ENCODE measurements around the gene SP6.

The SP6 gene

GRCh38 chr17:47831003-47831933 is 19.7 kb downstream of the SP6 start, which contains the start of the genes LRRC46 and MRPL10:
TSS of gene LRRC46 (plus strand) at chr17:47831670. CDS start at chr17:47831990, 320 bp downstream.
TSS of gene MRPL10 (minus strand) at chr17:47831541. CDS start at chr17:47831511, 30 bp downstream.
- peak; percentile 94 for DNase-seq

GRCh38 chr17:47830396-47831002 is 20.5 kb downstream of the SP6 start:
- no peak for DNase-seq

GRCh38 chr17:47829870-47830269 is 21.1 kb downstream of the SP6 start:
- DNase-seq, result no peak

GRCh38 chr17:47823519-47823918 is 27.4 kb downstream of the SP6 start:
- no peak for DNase-seq

GRCh38 chr17:47822785-47823184 is 28.2 kb downstream of the SP6 start:
- no peak for DNase-seq

- DNase-seq, result peak; percentile 85
These were observed 29.3 kb downstream of the SP6 start, which contains the start of gene OSBPL7 for GRCh38 chr17:47821424-47822391. TSS of gene OSBPL7 (minus strand) at chr17:47821794. CDS start at chr17:47820278, 1,516 bp downstream.

- no peak for DNase-seq
These were observed 29.9 kb downstream of the SP6 start for GRCh38 chr17:47821031-47821423.

GRCh38 chr17:47820033-47820789 is 30.8 kb downstream of the SP6 start:
- DNase-seq, result no peak

- no peak for DNase-seq
These were observed 31.5 kb downstream of the SP6 start for GRCh38 chr17:47819475-47819874.

- no peak for DNase-seq
These were observed 32.8 kb downstream of the SP6 start for GRCh38 chr17:47818002-47818695.

- DNase-seq, result no peak
These were observed 34.0 kb downstream of the SP6 start for GRCh38 chr17:47816947-47817346.

GRCh38 chr17:47816111-47816735 is 34.7 kb downstream of the SP6 start:
- DNase-seq, result no peak

GRCh38 chr17:47815106-47815918 is 35.7 kb downstream of the SP6 start:
- no peak for DNase-seq

- DNase-seq, result no peak
These were observed 37.4 kb downstream of the SP6 start for GRCh38 chr17:47813512-47814031.

- DNase-seq, result no peak
These were observed 37.9 kb downstream of the SP6 start for GRCh38 chr17:47813077-47813476.

GRCh38 chr17:47812146-47812920 is 38.6 kb downstream of the SP6 start:
- DNase-seq, result no peak

- no peak for DNase-seq
These were observed 39.3 kb downstream of the SP6 start for GRCh38 chr17:47811709-47812108.

- DNase-seq, result no peak
These were observed 39.9 kb downstream of the SP6 start for GRCh38 chr17:47810901-47811635.
